Body of pancreas (tissue), 4 donors: ENCODE measurements around the gene ERC1. TPM values are rescaled to one million over a fixed set of nuclear protein-coding genes. Genes with fewer than 3 reads are reported as not detected.

Source experiments
- ATAC-seq: fragments of 150-250 bp; one replicate; pipeline ENCODE4 v1.9.1; 2016
- DNase-seq, 4 donors: peaks; one replicate each; pipeline ENCODE4 v3.0.0-alpha.2; 2019
- H3K27ac ChIP-seq, 4 donors: fragments of 200-600 bp; sonication (generic); 1 replicate in 3 of 4; 2 replicates in 1 of 4; pipeline versions ENCODE4 v1.5.1 to v1.6.1; 2016 to 2019; ENCODE audit warnings: mild to moderate bottlenecking in 1 of 4, mixed read lengths in 1 of 4, moderate library complexity in 1 of 4
- H3K27me3 ChIP-seq, 2 donors: fragments of 200-600 bp; sonication (generic); one replicate each; pipeline ENCODE4 v1.6.0; 2016; ENCODE audit warnings: mild to moderate bottlenecking in 1 of 2
- H3K36me3 ChIP-seq, 2 donors: fragments of 200-600 bp; sonication (generic); replicated peaks in 1 of 2; 2 replicates each; pipeline ENCODE4 v1.5.1; 2016; ENCODE audit warnings: low read depth in 2 of 2; ENCODE audit not compliant: insufficient read depth in 1 of 2
- H3K4me1 ChIP-seq: fragments of 200-600 bp; sonication (generic); one replicate; pipeline ENCODE4 v1.6.0; 2016
- H3K4me3 ChIP-seq, 2 donors: fragments of 200-600 bp; sonication (generic); 1 replicate in 1 of 2; 2 replicates in 1 of 2; pipeline ENCODE4 v1.5.1; 2016 to 2019
- H3K9me3 ChIP-seq, 3 donors: fragments of 200-600 bp; sonication (generic); 1 replicate in 2 of 3; 2 replicates in 1 of 3; pipeline ENCODE4 v1.5.1; 2016
- POLR2A ChIP-seq, 3 donors: fragments of 450-650 bp; IDR thresholded peaks; one replicate each; pipeline ENCODE4 v1.6.1; 2016; ENCODE audit warnings: antibody characterized with exemption in 3 of 3, mild to moderate bottlenecking in 2 of 3
- WGBS, 2 donors: methylation state at CpG; one replicate each; pipeline ENCODE4 v1.1.5; 2017; 5-methylcytosine and 5-hydroxymethylcytosine counted together
- intact Hi-C: fragments of 100-400 bp; cut with DNase I; formaldehyde crosslinking; loops from one replicate; pipeline ENCODE4 v1.15.1; 2023
- total RNA-seq, 2 donors: library from RNA; depleted of rRNA; stranded (reverse); fragments of >200 nt; gene quantifications; one replicate each; pipeline ENCODE4 v1.1.0, GENCODE V29; 2016
- TF ChIP-seq, protein P1 (sequence below), 7 experiments: fragments of 450-650 bp in 4 of 7; fragments of 200-600 bp in 3 of 7; sonication (generic) in 3 of 7; IDR thresholded peaks; one replicate each; pipeline ENCODE4 v1.5.1; 2016 to 2019; ENCODE audit warnings: antibody characterized with exemption in 7 of 7

Gene ERC1
- total RNA-seq, 2 donors from 2014 or later: 20.8 to 29.0 TPM

DNA sequence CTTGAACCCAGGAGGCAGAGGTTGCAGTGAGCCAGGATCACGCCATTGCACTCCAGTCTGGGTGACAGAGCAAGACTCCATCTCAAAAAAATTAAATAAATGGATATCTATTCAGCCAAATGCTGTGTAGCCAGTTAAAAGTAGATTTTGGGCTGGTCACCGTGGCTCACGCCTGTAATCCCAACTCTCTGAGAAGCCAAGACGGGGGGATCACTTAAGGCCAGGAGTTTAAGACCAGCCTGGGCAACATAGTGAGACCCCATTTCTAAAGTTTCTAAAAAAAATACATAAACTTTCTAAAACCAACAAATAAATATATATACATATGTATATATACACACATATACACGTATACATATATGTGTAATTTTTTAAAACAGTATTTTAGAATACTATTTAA, 414.6 kb downstream of the ERC1 start:
- no peak overlapping the region for H3K4me3 ChIP-seq
- DNase-seq: no peak
- H3K9me3 ChIP-seq: no peaks in the 10 kb centered on the region
- WGBS, 2 donors: 95 to 97% methylated on average over 5 of the region's 5 CpGs
- H3K27me3 ChIP-seq: no peaks in the 10 kb centered on the region
- intact Hi-C loops: no loop called here
- no peak for TF ChIP-seq POLR2A (IDR thresholded peaks at IDR 0.05)
- TF ChIP-seq, protein P1, sequence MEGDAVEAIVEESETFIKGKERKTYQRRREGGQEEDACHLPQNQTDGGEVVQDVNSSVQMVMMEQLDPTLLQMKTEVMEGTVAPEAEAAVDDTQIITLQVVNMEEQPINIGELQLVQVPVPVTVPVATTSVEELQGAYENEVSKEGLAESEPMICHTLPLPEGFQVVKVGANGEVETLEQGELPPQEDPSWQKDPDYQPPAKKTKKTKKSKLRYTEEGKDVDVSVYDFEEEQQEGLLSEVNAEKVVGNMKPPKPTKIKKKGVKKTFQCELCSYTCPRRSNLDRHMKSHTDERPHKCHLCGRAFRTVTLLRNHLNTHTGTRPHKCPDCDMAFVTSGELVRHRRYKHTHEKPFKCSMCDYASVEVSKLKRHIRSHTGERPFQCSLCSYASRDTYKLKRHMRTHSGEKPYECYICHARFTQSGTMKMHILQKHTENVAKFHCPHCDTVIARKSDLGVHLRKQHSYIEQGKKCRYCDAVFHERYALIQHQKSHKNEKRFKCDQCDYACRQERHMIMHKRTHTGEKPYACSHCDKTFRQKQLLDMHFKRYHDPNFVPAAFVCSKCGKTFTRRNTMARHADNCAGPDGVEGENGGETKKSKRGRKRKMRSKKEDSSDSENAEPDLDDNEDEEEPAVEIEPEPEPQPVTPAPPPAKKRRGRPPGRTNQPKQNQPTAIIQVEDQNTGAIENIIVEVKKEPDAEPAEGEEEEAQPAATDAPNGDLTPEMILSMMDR (IDR thresholded peaks at IDR 0.05): no peak
- no peak overlapping the region for H3K27ac ChIP-seq
- H3K4me1 ChIP-seq: no peaks in the 10 kb centered on the region
- ATAC-seq: no peak
- peaks cover 0 to 5% of the 10 kb centered on the region in 2 donors for H3K36me3 ChIP-seq

DNA sequence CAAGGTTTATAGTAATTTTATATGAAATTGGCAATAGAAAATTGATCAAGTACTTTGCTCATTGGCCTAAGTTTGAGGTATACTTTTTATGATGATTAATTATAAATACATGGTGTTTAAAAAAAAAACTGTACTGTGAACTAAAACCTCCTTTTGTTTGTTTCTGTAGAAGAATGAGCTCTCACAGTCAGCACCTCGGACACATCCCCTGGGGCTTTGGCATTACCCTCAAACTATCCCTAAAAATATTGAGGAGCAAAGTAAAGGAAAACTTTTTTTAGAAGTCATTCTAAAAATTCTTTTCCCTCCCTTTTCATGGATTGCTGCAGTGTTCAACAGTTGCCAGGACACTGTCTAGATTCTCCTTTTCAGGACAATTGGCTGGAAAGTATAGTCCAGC, 419.8 kb downstream of the ERC1 start:
- H3K9me3 ChIP-seq: no peaks in the 10 kb centered on the region
- H3K27ac ChIP-seq: no peak overlapping the region
- no peaks in the 10 kb centered on the region for H3K4me1 ChIP-seq
- peaks cover 0 to 5% of the 10 kb centered on the region in 2 donors for H3K36me3 ChIP-seq
- 83 to 100% methylated on average over 1 of the region's 1 CpG for WGBS, 2 donors
- no peak for TF ChIP-seq POLR2A (IDR thresholded peaks at IDR 0.05)
- TF ChIP-seq, protein P1 (IDR thresholded peaks at IDR 0.05): no peak
- ATAC-seq (no peak), DNase-seq (no peak)
- intact Hi-C loops: no loop called here
- no peaks in the 10 kb centered on the region for H3K27me3 ChIP-seq
- H3K4me3 ChIP-seq: no peak overlapping the region

DNA sequence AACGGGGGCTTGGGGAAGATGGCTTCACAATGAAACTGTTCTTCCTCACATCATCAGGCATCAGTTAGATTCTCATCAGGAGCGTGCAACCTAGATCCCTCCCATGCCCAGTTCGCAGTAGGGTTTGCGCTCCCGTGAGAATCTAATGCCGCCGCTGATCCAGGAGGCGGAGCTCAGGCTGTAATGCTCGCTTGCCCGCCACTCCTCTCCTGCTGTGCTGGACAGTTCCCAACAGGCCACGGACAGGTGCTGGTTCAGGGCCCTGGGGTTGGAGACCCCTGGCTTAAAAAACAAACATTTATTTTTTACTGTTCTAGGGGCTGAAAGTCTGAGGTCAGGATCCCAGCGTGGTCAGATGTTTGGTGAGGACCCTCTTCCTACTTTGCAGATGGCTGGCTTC, 422.9 kb downstream of the ERC1 start:
- no peaks in the 10 kb centered on the region for H3K27me3 ChIP-seq
- intact Hi-C loops: no loop called here
- no peak overlapping the region for H3K4me3 ChIP-seq
- no peaks in the 10 kb centered on the region for H3K4me1 ChIP-seq
- ATAC-seq (no peak), DNase-seq (no peak)
- peaks cover 0 to 2% of the 10 kb centered on the region in 2 donors for H3K36me3 ChIP-seq
- no peaks in the 10 kb centered on the region for H3K9me3 ChIP-seq
- TF ChIP-seq, protein P1 (IDR thresholded peaks at IDR 0.05): no peak
- no peak for TF ChIP-seq POLR2A (IDR thresholded peaks at IDR 0.05)
- H3K27ac ChIP-seq: no peak overlapping the region
- 96 to 97% methylated on average over 12 of the region's 12 CpGs for WGBS, 2 donors

DNA sequence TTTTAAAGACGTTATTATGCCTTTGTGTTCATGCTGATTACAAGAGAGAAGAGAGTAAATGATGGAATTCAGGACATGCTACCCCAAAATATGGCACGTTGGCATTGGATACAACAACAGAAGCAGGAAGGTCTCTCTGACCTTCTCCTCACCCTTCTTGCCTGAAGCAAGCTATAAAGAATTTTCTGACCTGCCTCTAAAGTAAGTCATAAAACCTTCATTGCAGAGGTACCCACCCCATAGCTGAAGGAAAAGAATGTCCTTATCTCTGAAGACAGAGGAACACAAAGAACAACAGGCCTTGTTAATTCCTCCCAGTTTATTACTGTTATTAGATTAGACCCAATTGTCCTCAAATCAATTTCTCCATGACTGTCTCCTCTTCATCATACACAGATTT, 427.1 kb downstream of the ERC1 start:
- H3K36me3 ChIP-seq: no peaks in the 10 kb centered on the region
- no peaks in the 10 kb centered on the region for H3K4me1 ChIP-seq
- DNase-seq: no peak
- H3K27ac ChIP-seq: no peak overlapping the region
- H3K4me3 ChIP-seq: no peak overlapping the region
- H3K9me3 ChIP-seq: peaks cover 0 to 5% (median 0%) of the 10 kb centered on the region in 3 donors
- no peaks in the 10 kb centered on the region for H3K27me3 ChIP-seq
- WGBS, 2 donors: 54 to 69% methylated on average over 2 of the region's 2 CpGs
- no peak for ATAC-seq
- no peak for TF ChIP-seq POLR2A (IDR thresholded peaks at IDR 0.05)
- TF ChIP-seq, protein P1 (IDR thresholded peaks at IDR 0.05): no peak
- intact Hi-C loops: no loop called here

DNA sequence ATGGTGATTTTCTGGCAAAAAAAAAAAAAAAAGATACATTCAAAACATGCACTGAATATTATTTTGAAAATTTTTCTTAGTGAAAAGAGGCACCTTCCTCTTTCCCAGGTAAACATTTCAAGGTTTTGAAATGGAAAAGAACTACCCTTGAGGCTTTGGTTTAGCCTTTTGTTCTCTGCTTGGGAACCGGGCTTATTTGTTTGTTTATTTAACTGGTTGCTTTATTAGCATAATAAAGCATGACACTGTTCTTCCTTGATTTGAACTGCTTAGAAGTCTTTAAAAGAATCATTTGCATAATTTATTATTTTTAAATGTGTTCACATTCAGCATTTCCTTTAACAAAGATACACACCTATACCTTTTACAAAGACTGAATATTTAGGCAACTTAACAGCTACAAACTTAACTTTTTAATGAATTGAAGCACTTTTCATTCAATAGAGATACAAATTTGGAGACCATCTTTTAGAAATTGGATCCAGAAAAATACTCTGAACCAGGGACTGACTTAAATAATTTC, 428.9 kb downstream of the ERC1 start:
- H3K27me3 ChIP-seq: no peaks in the 10 kb centered on the region
- ATAC-seq (no peak), DNase-seq (no peak)
- intact Hi-C loops: no loop called here
- WGBS, 2 donors: 86 to 91% methylated on average over 1 of the region's 1 CpG
- TF ChIP-seq, protein P1 (IDR thresholded peaks at IDR 0.05): no peak
- TF ChIP-seq POLR2A (IDR thresholded peaks at IDR 0.05): no peak
- no peak overlapping the region for H3K27ac ChIP-seq
- no peaks in the 10 kb centered on the region for H3K4me1 ChIP-seq
- H3K9me3 ChIP-seq: peaks cover 0 to 5% (median 0%) of the 10 kb centered on the region in 3 donors
- no peaks in the 10 kb centered on the region for H3K36me3 ChIP-seq
- H3K4me3 ChIP-seq: no peak overlapping the region
